Liver (tissue), 9 donors: Measurements from ENCODE around the gene RPGRIP1L. TPM values are rescaled to one million over a fixed set of nuclear protein-coding genes. Genes with fewer than 3 reads are reported as not detected.

ENCODE experiments used
- DNase-seq: peaks from one replicate; pipeline ENCODE4 v3.0.0-alpha.2; 2017; ENCODE audit warnings: low spot score
- H3K27ac ChIP-seq, 2 donors: one replicate each; pipeline ENCODE4 v1.7.0; 2013; ENCODE audit warnings: inconsistent platforms in 2 of 2, low read length in 2 of 2, control low read depth in 1 of 2, low read depth in 1 of 2, mild to moderate bottlenecking in 1 of 2
- H3K27me3 ChIP-seq, 4 donors: one replicate each; pipeline versions ENCODE4 v1.6.1 to v1.7.0; 2013; ENCODE audit warnings: low read length in 3 of 4, inconsistent platforms in 1 of 4, mild to moderate bottlenecking in 1 of 4, moderate library complexity in 1 of 4; ENCODE audit not compliant: control insufficient read depth in 4 of 4, insufficient read depth in 4 of 4
- H3K36me3 ChIP-seq, 4 donors: one replicate each; pipeline versions ENCODE4 v1.6.1 to v1.7.0; 2013; ENCODE audit warnings: low read length in 3 of 4, mild to moderate bottlenecking in 3 of 4, low read depth in 1 of 4, moderate library complexity in 1 of 4; ENCODE audit not compliant: control insufficient read depth in 4 of 4, insufficient read depth in 3 of 4
- H3K4me1 ChIP-seq, 4 donors: one replicate each; pipeline versions ENCODE4 v1.6.1 to v1.7.0; 2013; ENCODE audit warnings: low read length in 3 of 4, mild to moderate bottlenecking in 3 of 4, moderate library complexity in 1 of 4; ENCODE audit not compliant: control insufficient read depth in 4 of 4, insufficient read depth in 4 of 4
- H3K4me3 ChIP-seq, 3 donors: one replicate each; pipeline versions ENCODE4 v1.6.1 to v1.7.0; 2013; ENCODE audit warnings: low read length in 3 of 3, control low read depth in 1 of 3, low read depth in 1 of 3, mild to moderate bottlenecking in 1 of 3
- H3K9ac ChIP-seq, 2 donors: one replicate each; pipeline ENCODE4 v1.7.0; 2013; ENCODE audit warnings: low read length in 2 of 2, mild to moderate bottlenecking in 2 of 2, moderate library complexity in 2 of 2, control low read depth in 1 of 2, low read depth in 1 of 2
- H3K9me3 ChIP-seq, 4 donors: one replicate each; pipeline versions ENCODE4 v1.6.1 to v1.7.0; 2013; ENCODE audit warnings: low read length in 3 of 4; ENCODE audit not compliant: control insufficient read depth in 4 of 4
- EGR1 ChIP-seq, 2 donors: IDR thresholded peaks; 2 replicates each; pipeline ENCODE4 v1.6.1; 2016 to 2018; ENCODE audit warnings: antibody characterized with exemption in 2 of 2, low read depth in 2 of 2
- FOXA1 ChIP-seq: IDR thresholded peaks from 2 replicates; pipeline ENCODE4 v1.6.1; 2016; ENCODE audit warnings: antibody characterized with exemption
- FOXA2 ChIP-seq: IDR thresholded peaks from 2 replicates; pipeline ENCODE4 v1.6.1; 2016; ENCODE audit warnings: antibody characterized with exemption
- GABPA ChIP-seq, 2 donors: IDR thresholded peaks in 1 of 2; conservative IDR thresholded peaks in 1 of 2; 2 replicates each; pipeline ENCODE4 v1.6.1; 2016; ENCODE audit warnings: antibody characterized with exemption in 2 of 2, mild to moderate bottlenecking in 1 of 2, moderate library complexity in 1 of 2
- HNF4A ChIP-seq, 2 donors: conservative IDR thresholded peaks; 2 replicates each; pipeline ENCODE4 v1.6.1; 2016; ENCODE audit warnings: antibody characterized with exemption in 2 of 2, mild to moderate bottlenecking in 2 of 2
- HNF4G ChIP-seq: IDR thresholded peaks from 2 replicates; pipeline ENCODE4 v1.6.1; 2016; ENCODE audit warnings: antibody characterized with exemption
- JUND ChIP-seq, 2 donors: IDR thresholded peaks; 2 replicates each; pipeline ENCODE4 v1.6.1; 2016; ENCODE audit warnings: antibody characterized with exemption in 2 of 2
- NR2F2 ChIP-seq: IDR thresholded peaks from 2 replicates; pipeline ENCODE4 v1.6.1; 2016; ENCODE audit warnings: antibody characterized with exemption
- RAD21 ChIP-seq, 2 donors: IDR thresholded peaks; 2 replicates each; pipeline ENCODE4 v1.6.1; 2016; ENCODE audit warnings: antibody characterized with exemption in 2 of 2, mild to moderate bottlenecking in 2 of 2
- RXRA ChIP-seq, 2 donors: IDR thresholded peaks; 2 replicates each; pipeline ENCODE4 v1.6.1; 2017 to 2018; ENCODE audit warnings: antibody characterized with exemption in 2 of 2, mild to moderate bottlenecking in 1 of 2
- SP1 ChIP-seq: IDR thresholded peaks from 2 replicates; pipeline ENCODE4 v1.6.1; 2018; ENCODE audit warnings: antibody characterized with exemption, mild to moderate bottlenecking
- TAF1 ChIP-seq: conservative IDR thresholded peaks from 2 replicates; pipeline ENCODE4 v1.6.1; 2016; ENCODE audit warnings: antibody characterized with exemption, mild to moderate bottlenecking
- ZBTB33 ChIP-seq: IDR thresholded peaks from 2 replicates; pipeline ENCODE4 v1.6.1; 2016; ENCODE audit warnings: antibody characterized with exemption
- WGBS: extraction: QIAGEN DNeasy Blood & Tissue Kit; methylation state at CpG from one replicate; pipeline ENCODE4 v1.1.7; 2013; 5-methylcytosine and 5-hydroxymethylcytosine counted together
- polyA plus RNA-seq, 2 donors: library from polyadenylated mRNA; stranded (reverse) in 1 of 2; unstranded in 1 of 2; fragments of 200-250 nt in 1 of 2; fragments of >200 nt in 1 of 2; fragmentation: Nextera tagmentation in 1 of 2; extraction: Ambion mirVana in 1 of 2; gene quantifications; one replicate each; pipeline versions ENCODE4 v1.2.1 to v1.2.3, GENCODE V29; 2013 to 2015
- total RNA-seq, 2 donors: library from RNA; depleted of rRNA; stranded (reverse); fragments of >200 nt; gene quantifications; one replicate each; pipeline ENCODE4 v1.2.3, GENCODE V29; 2014
- TF ChIP-seq, protein P1 (sequence below): IDR thresholded peaks from 2 replicates; pipeline ENCODE4 v1.6.1; 2016; ENCODE audit warnings: antibody characterized with exemption, mild to moderate bottlenecking
- TF ChIP-seq, protein P2 (sequence below): IDR thresholded peaks from 2 replicates; pipeline ENCODE4 v1.6.1; 2016; ENCODE audit warnings: antibody characterized with exemption
- TF ChIP-seq, protein P3 (sequence below): fragments of 150-350 bp; IDR thresholded peaks from 2 replicates; pipeline ENCODE4 v1.5.1; 2017; ENCODE audit warnings: improper control_type of control experiment, low read depth, low read length; ENCODE audit not compliant: missing input control
- TF ChIP-seq, protein P4 (sequence below): IDR thresholded peaks from 2 replicates; pipeline ENCODE4 v1.6.1; 2016; ENCODE audit warnings: antibody characterized with exemption
- donor health status: healthy.
- donor health status: healthy.
- donor health status: healthy.
- donor health status: healthy.
- donor health status: healthy.

Gene RPGRIP1L
- total and polyA plus RNA-seq, 4 donors = 0.46 to 1.4 (median 0.89) TPM

GRCh38 chr16:53715023-53715384 lies 11.3 kb upstream of the RPGRIP1L start:
- H3K27ac ChIP-seq = no peak overlapping the region
- H3K4me1 ChIP-seq = peaks cover 0 to 3% (median under 1%) of the 10 kb centered on the region in 4 donors
- WGBS = 94% methylated on average over 2 of the region's 2 CpGs
- H3K4me3 ChIP-seq = no peak overlapping the region
- H3K9ac ChIP-seq = no peak overlapping the region
- TF ChIP-seq RAD21 (IDR thresholded peaks at IDR 0.05) = no peak
- TF ChIP-seq, protein P1, sequence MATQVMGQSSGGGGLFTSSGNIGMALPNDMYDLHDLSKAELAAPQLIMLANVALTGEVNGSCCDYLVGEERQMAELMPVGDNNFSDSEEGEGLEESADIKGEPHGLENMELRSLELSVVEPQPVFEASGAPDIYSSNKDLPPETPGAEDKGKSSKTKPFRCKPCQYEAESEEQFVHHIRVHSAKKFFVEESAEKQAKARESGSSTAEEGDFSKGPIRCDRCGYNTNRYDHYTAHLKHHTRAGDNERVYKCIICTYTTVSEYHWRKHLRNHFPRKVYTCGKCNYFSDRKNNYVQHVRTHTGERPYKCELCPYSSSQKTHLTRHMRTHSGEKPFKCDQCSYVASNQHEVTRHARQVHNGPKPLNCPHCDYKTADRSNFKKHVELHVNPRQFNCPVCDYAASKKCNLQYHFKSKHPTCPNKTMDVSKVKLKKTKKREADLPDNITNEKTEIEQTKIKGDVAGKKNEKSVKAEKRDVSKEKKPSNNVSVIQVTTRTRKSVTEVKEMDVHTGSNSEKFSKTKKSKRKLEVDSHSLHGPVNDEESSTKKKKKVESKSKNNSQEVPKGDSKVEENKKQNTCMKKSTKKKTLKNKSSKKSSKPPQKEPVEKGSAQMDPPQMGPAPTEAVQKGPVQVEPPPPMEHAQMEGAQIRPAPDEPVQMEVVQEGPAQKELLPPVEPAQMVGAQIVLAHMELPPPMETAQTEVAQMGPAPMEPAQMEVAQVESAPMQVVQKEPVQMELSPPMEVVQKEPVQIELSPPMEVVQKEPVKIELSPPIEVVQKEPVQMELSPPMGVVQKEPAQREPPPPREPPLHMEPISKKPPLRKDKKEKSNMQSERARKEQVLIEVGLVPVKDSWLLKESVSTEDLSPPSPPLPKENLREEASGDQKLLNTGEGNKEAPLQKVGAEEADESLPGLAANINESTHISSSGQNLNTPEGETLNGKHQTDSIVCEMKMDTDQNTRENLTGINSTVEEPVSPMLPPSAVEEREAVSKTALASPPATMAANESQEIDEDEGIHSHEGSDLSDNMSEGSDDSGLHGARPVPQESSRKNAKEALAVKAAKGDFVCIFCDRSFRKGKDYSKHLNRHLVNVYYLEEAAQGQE = no peak
- TF ChIP-seq SP1 = no peak
- no peak for TF ChIP-seq FOXA1
- no peak for TF ChIP-seq HNF4A (conservative IDR thresholded peaks at IDR 0.05)
- TF ChIP-seq FOXA2 = no peak
- TF ChIP-seq RXRA (IDR thresholded peaks at IDR 0.05) = no peak
- TF ChIP-seq JUND (IDR thresholded peaks at IDR 0.05) = no peak
- no peaks in the 10 kb centered on the region for H3K9me3 ChIP-seq
- H3K27me3 ChIP-seq = no peaks in the 10 kb centered on the region
- no peak for DNase-seq
- H3K36me3 ChIP-seq = no peaks in the 10 kb centered on the region

DNA sequence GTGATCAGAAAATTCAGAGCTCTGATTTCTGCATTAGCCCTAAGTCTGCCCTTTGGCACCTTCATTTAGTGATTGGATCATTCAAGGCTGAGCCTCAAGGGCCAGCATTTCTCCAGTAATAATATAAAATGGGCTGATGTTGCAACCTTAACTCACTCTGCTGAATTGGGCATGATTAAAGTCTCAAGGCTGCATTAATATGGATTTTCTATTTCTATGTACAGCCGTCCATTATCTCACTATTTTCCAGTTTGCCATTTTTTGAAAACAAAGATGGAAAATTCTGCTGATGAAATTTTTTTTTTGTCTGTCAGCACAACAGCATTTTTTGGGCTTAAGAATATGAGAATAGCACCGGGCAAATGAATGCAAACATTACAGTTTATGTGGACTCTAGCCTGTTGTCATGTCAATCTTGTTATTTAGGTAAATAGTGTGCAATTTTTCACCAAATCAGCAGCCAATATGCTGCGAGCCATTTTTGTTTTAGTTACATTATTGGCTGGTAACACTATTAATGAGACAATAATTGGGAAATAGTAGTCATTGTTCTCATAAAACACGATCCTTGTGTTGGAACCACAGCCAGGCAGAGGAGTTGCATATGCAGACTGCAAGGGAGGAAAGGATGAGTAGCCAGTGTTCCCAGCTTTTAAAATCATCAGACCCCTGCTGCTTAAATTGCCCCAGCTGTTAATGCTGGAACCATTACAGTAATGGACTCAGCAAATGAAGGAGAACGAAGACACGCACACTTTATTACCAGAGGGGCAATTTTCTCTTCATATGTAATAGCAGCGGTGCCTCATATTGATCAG lies 10.8 kb upstream of the RPGRIP1L start:
- Histone ChIP-seq H3K36me3 (no peaks in the 10 kb centered on the region), H3K27ac (no peak overlapping the region), H3K9ac (no peak overlapping the region), H3K27me3 (no peaks in the 10 kb centered on the region), H3K9me3 (no peaks in the 10 kb centered on the region), H3K4me1 (peaks cover 0 to 3% (median under 1%) of the 10 kb centered on the region in 4 donors), H3K4me3 (no peak overlapping the region)
- 71% methylated on average over 7 of the region's 7 CpGs for WGBS
- DNase-seq = no peak
- no peak for TF ChIP-seq TAF1
- TF ChIP-seq EGR1 (IDR thresholded peaks at IDR 0.05; ENCODE audit: low read depth in 2 of 2) = no peak
- TF ChIP-seq RXRA (IDR thresholded peaks at IDR 0.05) = no peak
- no peak for TF ChIP-seq RAD21 (IDR thresholded peaks at IDR 0.05)
- no peak for TF ChIP-seq FOXA1
- TF ChIP-seq NR2F2 = no peak
- TF ChIP-seq ZBTB33 = no peak
- TF ChIP-seq FOXA2 = no peak
- no peak for TF ChIP-seq HNF4G
- no peak for TF ChIP-seq SP1
- TF ChIP-seq, protein P1 = no peak
- TF ChIP-seq, protein P2, sequence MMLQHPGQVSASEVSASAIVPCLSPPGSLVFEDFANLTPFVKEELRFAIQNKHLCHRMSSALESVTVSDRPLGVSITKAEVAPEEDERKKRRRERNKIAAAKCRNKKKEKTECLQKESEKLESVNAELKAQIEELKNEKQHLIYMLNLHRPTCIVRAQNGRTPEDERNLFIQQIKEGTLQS = no peak
- TF ChIP-seq, protein P3, sequence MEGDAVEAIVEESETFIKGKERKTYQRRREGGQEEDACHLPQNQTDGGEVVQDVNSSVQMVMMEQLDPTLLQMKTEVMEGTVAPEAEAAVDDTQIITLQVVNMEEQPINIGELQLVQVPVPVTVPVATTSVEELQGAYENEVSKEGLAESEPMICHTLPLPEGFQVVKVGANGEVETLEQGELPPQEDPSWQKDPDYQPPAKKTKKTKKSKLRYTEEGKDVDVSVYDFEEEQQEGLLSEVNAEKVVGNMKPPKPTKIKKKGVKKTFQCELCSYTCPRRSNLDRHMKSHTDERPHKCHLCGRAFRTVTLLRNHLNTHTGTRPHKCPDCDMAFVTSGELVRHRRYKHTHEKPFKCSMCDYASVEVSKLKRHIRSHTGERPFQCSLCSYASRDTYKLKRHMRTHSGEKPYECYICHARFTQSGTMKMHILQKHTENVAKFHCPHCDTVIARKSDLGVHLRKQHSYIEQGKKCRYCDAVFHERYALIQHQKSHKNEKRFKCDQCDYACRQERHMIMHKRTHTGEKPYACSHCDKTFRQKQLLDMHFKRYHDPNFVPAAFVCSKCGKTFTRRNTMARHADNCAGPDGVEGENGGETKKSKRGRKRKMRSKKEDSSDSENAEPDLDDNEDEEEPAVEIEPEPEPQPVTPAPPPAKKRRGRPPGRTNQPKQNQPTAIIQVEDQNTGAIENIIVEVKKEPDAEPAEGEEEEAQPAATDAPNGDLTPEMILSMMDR = no peak
- TF ChIP-seq, protein P4, sequence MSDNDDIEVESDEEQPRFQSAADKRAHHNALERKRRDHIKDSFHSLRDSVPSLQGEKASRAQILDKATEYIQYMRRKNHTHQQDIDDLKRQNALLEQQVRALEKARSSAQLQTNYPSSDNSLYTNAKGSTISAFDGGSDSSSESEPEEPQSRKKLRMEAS = no peak
- no peak for TF ChIP-seq GABPA (IDR thresholded peaks at IDR 0.05 in 1 of 2, conservative IDR thresholded peaks at IDR 0.05 in 1 of 2)
- TF ChIP-seq HNF4A (conservative IDR thresholded peaks at IDR 0.05) = no peak
